Hepatocyte (in vitro differentiated cells): ENCODE results near the gene SLC6A1.

Experiments used
- EZH2phosphoT487 ChIP-seq: fragments of 200-600 bp; sonication (generic); IDR thresholded peaks from one replicate; pipeline ENCODE4 v1.6.1; 2018; ENCODE audit warnings: antibody characterized with exemption, mild to moderate bottlenecking, low read depth, moderate library complexity; ENCODE audit not compliant: unreplicated experiment, severe bottlenecking
- TF ChIP-seq, protein P1 (sequence below): fragments of 200-600 bp; sonication (generic); IDR thresholded peaks from 2 replicates; pipeline ENCODE4 v1.5.1; 2016; ENCODE audit warnings: antibody characterized with exemption, mild to moderate bottlenecking; ENCODE audit not compliant: poor library complexity

DNA sequence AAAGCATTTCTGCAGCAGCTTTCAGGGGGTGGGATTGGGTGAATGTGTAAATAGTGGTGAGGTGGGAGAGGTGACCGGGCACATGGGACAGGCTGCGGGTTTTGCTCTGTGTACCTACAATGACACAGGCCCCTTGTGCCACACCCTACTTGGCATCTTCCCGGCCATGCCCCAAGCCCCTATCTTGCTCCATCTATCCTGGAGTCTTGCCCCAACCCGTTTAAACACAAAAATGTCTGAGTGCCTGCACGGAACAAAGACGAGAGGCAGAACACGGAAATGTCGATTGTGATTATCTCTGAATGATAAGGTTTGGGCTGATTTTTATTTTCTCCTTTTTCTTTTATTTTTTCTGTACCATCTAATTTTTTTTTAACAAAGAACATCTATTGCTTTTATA, 46.0 kb upstream of the SLC6A1 start:
- TF ChIP-seq, protein P1, sequence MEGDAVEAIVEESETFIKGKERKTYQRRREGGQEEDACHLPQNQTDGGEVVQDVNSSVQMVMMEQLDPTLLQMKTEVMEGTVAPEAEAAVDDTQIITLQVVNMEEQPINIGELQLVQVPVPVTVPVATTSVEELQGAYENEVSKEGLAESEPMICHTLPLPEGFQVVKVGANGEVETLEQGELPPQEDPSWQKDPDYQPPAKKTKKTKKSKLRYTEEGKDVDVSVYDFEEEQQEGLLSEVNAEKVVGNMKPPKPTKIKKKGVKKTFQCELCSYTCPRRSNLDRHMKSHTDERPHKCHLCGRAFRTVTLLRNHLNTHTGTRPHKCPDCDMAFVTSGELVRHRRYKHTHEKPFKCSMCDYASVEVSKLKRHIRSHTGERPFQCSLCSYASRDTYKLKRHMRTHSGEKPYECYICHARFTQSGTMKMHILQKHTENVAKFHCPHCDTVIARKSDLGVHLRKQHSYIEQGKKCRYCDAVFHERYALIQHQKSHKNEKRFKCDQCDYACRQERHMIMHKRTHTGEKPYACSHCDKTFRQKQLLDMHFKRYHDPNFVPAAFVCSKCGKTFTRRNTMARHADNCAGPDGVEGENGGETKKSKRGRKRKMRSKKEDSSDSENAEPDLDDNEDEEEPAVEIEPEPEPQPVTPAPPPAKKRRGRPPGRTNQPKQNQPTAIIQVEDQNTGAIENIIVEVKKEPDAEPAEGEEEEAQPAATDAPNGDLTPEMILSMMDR, result no peak
- no peak for TF ChIP-seq EZH2phosphoT487
